Measurements from ENCODE around the gene CRISP2. TPM values are rescaled to one million over a fixed set of nuclear protein-coding genes. Genes with fewer than 3 reads are reported as not detected.

CRISP2 gene
- total and polyA plus RNA-seq, 2 of the 8 experiments (the other 6 are each of a cell fraction or from before 2014, with no cell fraction given) = 0.06 TPM; not detected in 1

- TF ChIP-seq CHD7 (IDR thresholded peaks at IDR 0.05; ENCODE audit: insufficient replicate concordance, low read length) = no peak
- TF ChIP-seq GABPA (IDR thresholded peaks at IDR 0.05; ENCODE audit: borderline replicate concordance, insufficient read depth, low read length) = no peak
- TF ChIP-seq BACH1 (IDR thresholded peaks at IDR 0.05; ENCODE audit: low read length) = no peak
- TF ChIP-seq CTCF (IDR thresholded peaks at IDR 0.05; ENCODE audit: control extremely low read depth in 1 of 3, insufficient read depth in 1 of 3, low read depth in 1 of 3, low read length in 3 of 3) = no peak
Measured at GRCh38 chr6:49653438-49653837, 59.9 kb downstream of the CRISP2 start (continued).

All from H1 (cell line).